MM.1S (cell line): ENCODE measurements around the gene GRXCR1.

Experiments used
- DNase-seq: peaks from one replicate; pipeline ENCODE4 v3.0.0-alpha.2; 2015
- H2AFZ ChIP-seq: fragments of 300-600 bp; sonication (generic); 2 replicates; pipeline ENCODE4 v1.6.0; 2016; ENCODE audit warnings: antibody characterized with exemption, low read length
- H3F3A ChIP-seq: fragments of 300-600 bp; sonication (generic); 2 replicates; pipeline ENCODE4 v1.6.1; 2016; ENCODE audit warnings: mild to moderate bottlenecking, antibody characterized with exemption, low read length, moderate library complexity, mixed read lengths; ENCODE audit not compliant: insufficient read depth
- H3K27ac ChIP-seq: fragments of 300-600 bp; sonication (generic); 2 replicates; pipeline ENCODE4 v1.5.1; 2016; ENCODE audit warnings: mild to moderate bottlenecking, low read length
- H3K27me3 ChIP-seq: fragments of 300-600 bp; sonication (generic); replicated peaks from 2 replicates; pipeline ENCODE4 v1.6.0; 2016; ENCODE audit warnings: low read length; ENCODE audit not compliant: insufficient read depth
- H3K36me3 ChIP-seq: fragments of 300-600 bp; sonication (generic); replicated peaks from 2 replicates; pipeline ENCODE4 v1.6.1; 2016; ENCODE audit warnings: mild to moderate bottlenecking, low read length, mixed read lengths; ENCODE audit not compliant: insufficient read depth
- H3K4me1 ChIP-seq: fragments of 300-600 bp; sonication (generic); 2 replicates; pipeline ENCODE4 v1.6.1; 2016; ENCODE audit warnings: low read length, mixed read lengths
- H3K4me2 ChIP-seq: fragments of 300-600 bp; sonication (generic); 2 replicates; pipeline ENCODE4 v1.6.0; 2016; ENCODE audit warnings: low read depth, low read length
- H3K4me3 ChIP-seq: fragments of 300-600 bp; sonication (generic); 2 replicates; pipeline ENCODE4 v1.5.1; 2016; ENCODE audit warnings: low read length, mixed read lengths
- H3K79me2 ChIP-seq: fragments of 300-600 bp; sonication (generic); 2 replicates; pipeline ENCODE4 v1.6.1; 2016; ENCODE audit warnings: mixed run types, low read length, mixed read lengths
- H3K9ac ChIP-seq: fragments of 300-600 bp; sonication (generic); 2 replicates; pipeline ENCODE4 v1.6.1; 2016; ENCODE audit warnings: low read length, mixed read lengths
- H3K9me2 ChIP-seq: fragments of 300-600 bp; sonication (generic); replicated peaks from 2 replicates; pipeline ENCODE4 v1.6.1; 2016; ENCODE audit warnings: mild to moderate bottlenecking, low read length, mixed read lengths; ENCODE audit not compliant: insufficient read depth
- H3K9me3 ChIP-seq: fragments of 300-600 bp; sonication (generic); replicated peaks from 2 replicates; pipeline ENCODE4 v1.6.1; 2016; ENCODE audit warnings: mild to moderate bottlenecking, low read length, mixed read lengths; ENCODE audit not compliant: insufficient read depth
- H4K20me1 ChIP-seq: fragments of 300-600 bp; sonication (generic); 2 replicates; pipeline ENCODE4 v1.6.1; 2016; ENCODE audit warnings: mild to moderate bottlenecking, low read length, moderate library complexity, mixed read lengths; ENCODE audit not compliant: insufficient read depth
- EZH2 ChIP-seq: fragments of 300-600 bp; sonication (generic); optimal IDR thresholded peaks from 2 replicates; pipeline ENCODE3; 2017; ENCODE audit warnings: low read depth, mild to moderate bottlenecking, antibody characterized with exemption, low read length, mixed read lengths
- EZH2phosphoT487 ChIP-seq: fragments of 300-600 bp; sonication (generic); IDR thresholded peaks from 2 replicates; pipeline ENCODE4 v1.6.1; 2018; ENCODE audit warnings: antibody characterized with exemption, low read length
- TF ChIP-seq, protein P1 (sequence below): fragments of 300-600 bp; sonication (generic); IDR thresholded peaks from 2 replicates; pipeline ENCODE4 v1.5.1; 2016; ENCODE audit warnings: antibody characterized with exemption, low read length, mixed read lengths

The GRXCR1 gene

DNA sequence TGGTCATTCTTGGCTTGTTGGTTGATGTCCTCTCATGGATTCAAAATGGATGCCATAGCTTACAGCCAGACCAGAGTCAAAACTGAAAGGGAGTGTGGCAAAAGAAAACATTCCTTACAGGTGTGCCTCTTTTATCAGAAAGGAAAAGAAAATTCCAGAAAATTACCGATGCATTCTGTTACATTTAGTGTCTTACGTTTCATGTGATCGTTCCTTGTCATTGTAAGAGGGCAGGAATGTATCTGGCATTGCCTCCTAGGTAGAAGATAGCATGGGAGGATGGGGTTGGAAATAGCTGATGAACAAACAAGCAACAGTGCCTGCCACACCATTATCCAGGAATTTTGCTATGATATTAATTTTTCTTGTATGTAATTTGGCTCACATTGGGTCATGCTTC lies 13.1 kb downstream of the GRXCR1 start:
- no peak for DNase-seq
- TF ChIP-seq, protein P1, sequence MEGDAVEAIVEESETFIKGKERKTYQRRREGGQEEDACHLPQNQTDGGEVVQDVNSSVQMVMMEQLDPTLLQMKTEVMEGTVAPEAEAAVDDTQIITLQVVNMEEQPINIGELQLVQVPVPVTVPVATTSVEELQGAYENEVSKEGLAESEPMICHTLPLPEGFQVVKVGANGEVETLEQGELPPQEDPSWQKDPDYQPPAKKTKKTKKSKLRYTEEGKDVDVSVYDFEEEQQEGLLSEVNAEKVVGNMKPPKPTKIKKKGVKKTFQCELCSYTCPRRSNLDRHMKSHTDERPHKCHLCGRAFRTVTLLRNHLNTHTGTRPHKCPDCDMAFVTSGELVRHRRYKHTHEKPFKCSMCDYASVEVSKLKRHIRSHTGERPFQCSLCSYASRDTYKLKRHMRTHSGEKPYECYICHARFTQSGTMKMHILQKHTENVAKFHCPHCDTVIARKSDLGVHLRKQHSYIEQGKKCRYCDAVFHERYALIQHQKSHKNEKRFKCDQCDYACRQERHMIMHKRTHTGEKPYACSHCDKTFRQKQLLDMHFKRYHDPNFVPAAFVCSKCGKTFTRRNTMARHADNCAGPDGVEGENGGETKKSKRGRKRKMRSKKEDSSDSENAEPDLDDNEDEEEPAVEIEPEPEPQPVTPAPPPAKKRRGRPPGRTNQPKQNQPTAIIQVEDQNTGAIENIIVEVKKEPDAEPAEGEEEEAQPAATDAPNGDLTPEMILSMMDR: no peak
- no peak for TF ChIP-seq EZH2
- no peak for TF ChIP-seq EZH2phosphoT487

DNA sequence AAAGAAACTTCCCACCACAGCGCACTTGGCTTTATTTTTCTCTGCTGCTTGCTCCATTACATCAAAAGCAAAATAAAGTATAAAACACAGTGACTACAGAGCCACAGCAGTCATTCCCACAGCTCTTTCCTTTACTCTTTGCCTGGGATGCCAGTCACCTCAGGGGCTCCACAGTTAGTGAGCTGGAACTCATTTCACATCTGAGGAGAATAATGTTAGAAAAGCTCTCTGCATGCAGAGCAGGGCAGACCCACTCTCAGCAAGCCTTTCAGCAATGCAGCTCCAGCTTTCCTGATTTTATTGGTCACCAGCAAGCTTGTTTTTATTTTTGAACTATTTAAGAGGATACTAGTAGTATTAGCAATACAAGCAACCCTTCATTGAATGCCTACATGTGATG lies 13.8 kb downstream of the GRXCR1 start:
- Histone ChIP-seq H3K27ac (no peak overlapping the region), H3K9me2 (0 out of 2 replicates have a peak, but pooled peaks cover 3% of the 10 kb centered on the region), H3K9ac (no peak overlapping the region), H4K20me1 (no peaks in the 10 kb centered on the region), H3K4me2 (no peak overlapping the region), H3F3A (no peaks in the 10 kb centered on the region), H3K9me3 (no peaks in the 10 kb centered on the region), H3K36me3 (no peaks in the 10 kb centered on the region), H2AFZ (no peak overlapping the region), H3K4me3 (no peak overlapping the region), H3K4me1 (no peaks in the 10 kb centered on the region), H3K79me2 (no peaks in the 10 kb centered on the region), H3K27me3 (no peaks in the 10 kb centered on the region)
- DNase-seq: no peak
- TF ChIP-seq EZH2phosphoT487: no peak
- no peak for TF ChIP-seq EZH2
- TF ChIP-seq, protein P1: no peak

More for the DNA sequence above, 13.1 kb downstream of the GRXCR1 start:
- Histone ChIP-seq H3K36me3 (no peaks in the 10 kb centered on the region), H2AFZ (no peak overlapping the region), H3F3A (no peaks in the 10 kb centered on the region), H3K4me2 (no peak overlapping the region), H3K9me2 (0 out of 2 replicates have a peak, but pooled peaks cover 3% of the 10 kb centered on the region), H3K4me1 (no peaks in the 10 kb centered on the region), H4K20me1 (no peaks in the 10 kb centered on the region), H3K9me3 (no peaks in the 10 kb centered on the region), H3K27me3 (no peaks in the 10 kb centered on the region), H3K79me2 (no peaks in the 10 kb centered on the region), H3K9ac (no peak overlapping the region), H3K4me3 (no peak overlapping the region), H3K27ac (no peak overlapping the region)

DNA sequence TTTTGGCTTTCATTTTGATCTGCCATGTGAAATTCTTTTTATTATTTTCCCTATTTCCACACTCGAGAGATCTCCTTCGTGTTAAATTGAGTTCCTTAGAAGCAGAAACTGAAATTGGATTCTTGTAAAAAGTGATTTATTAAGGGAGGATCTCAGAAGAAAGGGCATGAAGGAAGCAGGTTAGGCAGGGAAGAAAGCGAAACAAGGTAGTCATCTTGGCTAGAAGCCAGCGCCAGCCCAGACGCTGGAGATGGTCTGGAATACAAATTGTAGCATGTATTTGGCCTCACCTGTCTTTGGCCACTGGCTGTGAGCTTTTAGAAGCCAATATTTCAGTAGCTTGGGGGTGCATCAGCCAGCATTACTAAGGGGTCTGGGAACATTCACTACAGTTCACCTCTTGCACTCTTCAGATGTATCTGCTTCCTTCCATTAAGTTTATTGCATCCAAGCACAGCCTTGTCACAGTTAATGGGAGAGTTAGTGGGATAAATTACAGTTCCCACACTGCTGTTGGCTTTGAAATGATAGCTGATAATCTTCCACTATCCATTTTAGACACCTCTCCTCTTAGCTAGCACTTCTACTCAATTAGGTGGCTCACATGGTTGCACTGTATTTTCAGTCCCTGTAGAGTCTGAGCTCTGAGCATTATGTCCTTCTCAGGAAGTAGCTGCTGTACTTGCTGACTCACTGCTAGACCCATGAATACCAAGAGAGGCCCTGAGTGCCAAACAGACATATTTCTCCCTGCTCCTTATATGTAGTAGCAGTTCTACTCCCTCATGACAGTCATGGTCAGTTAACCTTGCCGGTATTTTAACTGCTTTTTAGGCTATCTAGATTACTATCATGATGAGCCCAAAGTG lies 14.6 kb downstream of the GRXCR1 start:
- no peak for TF ChIP-seq EZH2phosphoT487
- TF ChIP-seq EZH2: no peak
- TF ChIP-seq, protein P1: no peak
- no peaks in the 10 kb centered on the region for H3K36me3 ChIP-seq
- H2AFZ ChIP-seq: peak overlapping the region; percentile 21; the same call in 1 of the 2 replicates
- 0 out of 2 replicates have a peak, but pooled peaks cover 3% of the 10 kb centered on the region for H3K9me2 ChIP-seq
- no peaks in the 10 kb centered on the region for H3K4me1 ChIP-seq
- no peak overlapping the region for H3K27ac ChIP-seq
- no peaks in the 10 kb centered on the region for H3K9me3 ChIP-seq
- peak overlapping the region; percentile 19; the same call in 1 of the 2 replicates for H3K4me2 ChIP-seq
- H3F3A ChIP-seq: no peaks in the 10 kb centered on the region
- H3K79me2 ChIP-seq: no peaks in the 10 kb centered on the region
- no peaks in the 10 kb centered on the region for H4K20me1 ChIP-seq
- H3K4me3 ChIP-seq: no peak overlapping the region
- no peak overlapping the region for H3K9ac ChIP-seq
- H3K27me3 ChIP-seq: no peaks in the 10 kb centered on the region
- peak; percentile 24 for DNase-seq
